Adrenal gland (tissue), 12 donors: ENCODE measurements around the gene WWOX. TPM values are rescaled to one million over a fixed set of nuclear protein-coding genes. Genes with fewer than 3 reads are reported as not detected.

Experiments used
- DNase-seq, 7 donors: peaks; one replicate each; pipeline ENCODE4 v3.0.0-alpha.2; 2019 to 2020
- H3K27ac ChIP-seq, 5 donors: fragments of 200-600 bp; sonication (generic) in 4 of 5; 1 replicate in 3 of 5; 2 replicates in 2 of 5; pipeline versions ENCODE4 v1.5.1 to v1.8.0; 2016 to 2020; ENCODE audit warnings: mild to moderate bottlenecking in 1 of 5
- H3K27me3 ChIP-seq: fragments of 200-600 bp; 2 replicates; pipeline ENCODE4 v1.8.0; 2021
- H3K36me3 ChIP-seq, 2 donors: fragments of 200-600 bp; replicated peaks in 1 of 2; 1 replicate in 1 of 2; 2 replicates in 1 of 2; pipeline versions ENCODE4 v1.5.1 to v1.8.0; 2018 to 2022
- H3K4me1 ChIP-seq, 2 donors: fragments of 200-600 bp; replicated peaks in 1 of 2; 1 replicate in 1 of 2; 2 replicates in 1 of 2; pipeline versions ENCODE4 v1.5.1 to v1.8.0; 2018 to 2021
- H3K4me3 ChIP-seq, 4 donors: fragments of 200-600 bp; sonication (generic) in 3 of 4; one replicate each; pipeline ENCODE4 v1.5.1; 2016 to 2018
- H3K9me3 ChIP-seq, 3 donors: fragments of 200-600 bp; sonication (generic) in 1 of 3; replicated peaks in 1 of 3; 1 replicate in 2 of 3; 2 replicates in 1 of 3; pipeline versions ENCODE4 v1.5.1 to v1.8.0; 2016 to 2021
- CTCF ChIP-seq, 6 experiments: fragments of 450-650 bp in 4 of 6; fragments of 200-600 bp in 2 of 6; sonication (generic) in 1 of 6; IDR thresholded peaks; 1 replicate in 5 of 6; 2 replicates in 1 of 6; pipeline versions ENCODE4 v1.5.1 to v1.8.0; 2016 to 2021; ENCODE audit warnings: antibody characterized with exemption in 6 of 6, mild to moderate bottlenecking in 2 of 6, moderate library complexity in 1 of 6
- POLR2A ChIP-seq, 2 donors: fragments of 450-650 bp; IDR thresholded peaks; one replicate each; pipeline ENCODE4 v1.6.1; 2017; ENCODE audit warnings: antibody characterized with exemption in 2 of 2, mild to moderate bottlenecking in 2 of 2, moderate library complexity in 1 of 2
- WGBS, 4 donors: extraction: QIAGEN DNeasy Blood & Tissue Kit in 2 of 4; methylation state at CpG; one replicate each; pipeline versions ENCODE4 v1.1.5 to v1.1.7; 2013 to 2017; 5-methylcytosine and 5-hydroxymethylcytosine counted together
- intact Hi-C, 2 donors: fragments of 100-400 bp; cut with DNase I; formaldehyde crosslinking; loops; one replicate each; pipeline versions ENCODE4 v1.14.1 to v1.15.0; 2022 to 2023
- polyA plus RNA-seq, 3 donors: library from polyadenylated mRNA; stranded (reverse); fragments of 200-250 nt in 2 of 3; fragments of 350-450 nt in 1 of 3; fragmentation: Illumina TruSeq in 1 of 3; extraction: RNeasy Lipid Tissue Mini Kit (QIAGEN cat#74804) in 1 of 3; gene quantifications; one replicate each; pipeline ENCODE4 v1.2.3, GENCODE V29; 2013 to 2014
- total RNA-seq, 9 donors: library from RNA; depleted of rRNA in 4 of 9; stranded (reverse); fragments of >200 nt in 4 of 9; fragments of 120-200 nt in 1 of 9; fragmentation: NEBNext Ultra II Directional in 1 of 9; extraction: Animal tissue kit (Norgen Biotek cat#: 25700) in 1 of 9; gene quantifications; one replicate each; pipeline versions ENCODE4 v1.1.0 to v1.2.4, GENCODE V29; 2013 to 2023
- donor health status: healthy with polysubstance abuse.
- donor health status: Bipolar disorder and iron deficiency.
- donor health status: DM: yes; HTN: yes; CAD: no.
- donor health status: DM: no; HTN: no; CAD: no.
- donor health status: DM: no; HTN: no; CAD: no.
- donor health status: DM: yes; HTN: yes; CAD: no.

The WWOX gene
- total and polyA plus RNA-seq, 12 donors, result 11.8 to 74.6 (median 20.5) TPM

GRCh38 chr16:78519896-78520295 is 420.4 kb downstream of the WWOX start:
- no peaks in the 10 kb centered on the region for H3K27me3 ChIP-seq
- H3K36me3 ChIP-seq, result no peaks in the 10 kb centered on the region
- TF ChIP-seq CTCF (IDR thresholded peaks at IDR 0.05) (no peak), POLR2A (IDR thresholded peaks at IDR 0.05) (no peak)
- H3K9me3 ChIP-seq, result no peaks in the 10 kb centered on the region
- DNase-seq, result no peak
- H3K4me3 ChIP-seq, result no peak overlapping the region
- no peaks in the 10 kb centered on the region for H3K4me1 ChIP-seq
- intact Hi-C loops, result no loop called here
- H3K27ac ChIP-seq, result no peak overlapping the region
- WGBS, 4 donors, result 93 to 98% (median 97%) methylated on average over 8 of the region's 8 CpGs

GRCh38 chr16:78520470-78520869 is 421.0 kb downstream of the WWOX start:
- no peak for DNase-seq
- intact Hi-C loops, result no loop called here
- 91 to 93% (median 92%) methylated on average over 5 of the region's 5 CpGs for WGBS, 4 donors
- Histone ChIP-seq H3K4me1 (no peaks in the 10 kb centered on the region), H3K36me3 (no peaks in the 10 kb centered on the region), H3K9me3 (no peaks in the 10 kb centered on the region), H3K27me3 (no peaks in the 10 kb centered on the region), H3K27ac (no peak overlapping the region), H3K4me3 (no peak overlapping the region)
- no peak for TF ChIP-seq POLR2A (IDR thresholded peaks at IDR 0.05)
- no peak for TF ChIP-seq CTCF (IDR thresholded peaks at IDR 0.05)

- no peak overlapping the region for H3K4me3 ChIP-seq
- H3K36me3 ChIP-seq, result no peaks in the 10 kb centered on the region
- H3K9me3 ChIP-seq, result no peaks in the 10 kb centered on the region
- intact Hi-C loops, result no loop called here
- DNase-seq, result no peak
- no peak overlapping the region for H3K27ac ChIP-seq
- H3K4me1 ChIP-seq, result no peaks in the 10 kb centered on the region
- no peak for TF ChIP-seq CTCF (IDR thresholded peaks at IDR 0.05)
- no peak for TF ChIP-seq POLR2A (IDR thresholded peaks at IDR 0.05)
- H3K27me3 ChIP-seq, result no peaks in the 10 kb centered on the region
- WGBS, 4 donors, result 79 to 89% (median 81%) methylated on average over 5 of the region's 5 CpGs
These were observed 422.9 kb downstream of the WWOX start for GRCh38 chr16:78522327-78522726.

- DNase-seq, result no peak
- TF ChIP-seq CTCF (IDR thresholded peaks at IDR 0.05) (no peak), POLR2A (IDR thresholded peaks at IDR 0.05) (no peak)
- Histone ChIP-seq H3K27ac (no peak overlapping the region), H3K9me3 (no peaks in the 10 kb centered on the region), H3K4me1 (no peaks in the 10 kb centered on the region), H3K36me3 (no peaks in the 10 kb centered on the region), H3K4me3 (no peak overlapping the region), H3K27me3 (no peaks in the 10 kb centered on the region)
- intact Hi-C loops, result no loop called here
- WGBS, 4 donors, result 48 to 66% (median 63%) methylated on average over 9 of the region's 9 CpGs
These were observed 423.9 kb downstream of the WWOX start for GRCh38 chr16:78523212-78523985.
